Hepatocyte (in vitro differentiated cells): ENCODE data around the gene DMD. TPM values are rescaled to one million over a fixed set of nuclear protein-coding genes. Genes with fewer than 3 reads are reported as not detected.

Source experiments
- DNase-seq: peaks from one replicate; pipeline ENCODE4 v3.0.0-alpha.2; 2016; ENCODE audit warnings: low spot score
- H2AFZ ChIP-seq: fragments of 200-600 bp; sonication (generic); 2 replicates; pipeline ENCODE4 v1.6.0; 2016; ENCODE audit warnings: antibody characterized with exemption, mild to moderate bottlenecking
- H3K27ac ChIP-seq: fragments of 200-600 bp; sonication (generic); 2 replicates; pipeline ENCODE4 v1.5.1; 2016; ENCODE audit warnings: mild to moderate bottlenecking
- H3K27me3 ChIP-seq: fragments of 200-600 bp; sonication (generic); 2 replicates; pipeline ENCODE4 v1.6.1; 2016
- H3K36me3 ChIP-seq: fragments of 200-600 bp; sonication (generic); replicated peaks from 2 replicates; pipeline ENCODE4 v1.5.1; 2016; ENCODE audit warnings: low read depth; ENCODE audit not compliant: insufficient read depth
- H3K4me1 ChIP-seq: fragments of 200-600 bp; sonication (generic); 2 replicates; pipeline ENCODE4 v1.5.1; 2016; ENCODE audit warnings: mild to moderate bottlenecking, moderate library complexity; ENCODE audit not compliant: insufficient read depth
- H3K4me2 ChIP-seq: fragments of 200-600 bp; sonication (generic); 2 replicates; pipeline ENCODE4 v1.6.0; 2016
- H3K4me3 ChIP-seq: fragments of 200-600 bp; sonication (generic); 2 replicates; pipeline ENCODE4 v1.5.1; 2016; ENCODE audit warnings: mild to moderate bottlenecking
- H3K79me2 ChIP-seq: fragments of 200-600 bp; sonication (generic); 2 replicates; pipeline ENCODE4 v1.6.0; 2017; ENCODE audit warnings: mild to moderate bottlenecking
- H3K9me2 ChIP-seq: fragments of 200-600 bp; sonication (generic); replicated peaks from 2 replicates; pipeline ENCODE4 v1.6.0; 2017; ENCODE audit warnings: mild to moderate bottlenecking; ENCODE audit not compliant: insufficient read depth
- H3K9me3 ChIP-seq: fragments of 200-600 bp; sonication (generic); 2 replicates; pipeline ENCODE4 v1.5.1; 2016; ENCODE audit warnings: low read depth, mild to moderate bottlenecking
- H4K20me1 ChIP-seq: fragments of 200-600 bp; sonication (generic); 2 replicates; pipeline ENCODE4 v1.6.0; 2016; ENCODE audit warnings: mild to moderate bottlenecking; ENCODE audit not compliant: insufficient read depth, poor library complexity, severe bottlenecking
- EZH2 ChIP-seq: fragments of 200-600 bp; sonication (generic); IDR thresholded peaks from 2 replicates; pipeline ENCODE4 v1.6.1; 2016; ENCODE audit warnings: antibody characterized with exemption, mild to moderate bottlenecking, borderline replicate concordance
- EZH2phosphoT487 ChIP-seq: fragments of 200-600 bp; sonication (generic); IDR thresholded peaks from one replicate; pipeline ENCODE4 v1.6.1; 2018; ENCODE audit warnings: antibody characterized with exemption, mild to moderate bottlenecking, low read depth, moderate library complexity; ENCODE audit not compliant: unreplicated experiment, severe bottlenecking
- WGBS: methylation state at CpG from one replicate; pipeline ENCODE4 v1.1.6; 2016; ENCODE audit warnings: low lambda C conversion rate; ENCODE audit errors: missing lambda C conversion rate; 5-methylcytosine and 5-hydroxymethylcytosine counted together
- polyA plus RNA-seq: library from polyadenylated mRNA; unstranded; fragments of >200 nt; fragmentation: Nextera tagmentation; extraction: Ambion mirVana; gene quantifications from 2 replicates; pipeline ENCODE4 v1.2.1, GENCODE V29; 2016
- total RNA-seq: library from RNA; depleted of rRNA; stranded (reverse); fragments of >200 nt; gene quantifications from 2 replicates; pipeline ENCODE4 v1.2.3, GENCODE V29; 2014
- TF ChIP-seq, protein P1 (sequence below): fragments of 200-600 bp; sonication (generic); IDR thresholded peaks from 2 replicates; pipeline ENCODE4 v1.5.1; 2016; ENCODE audit warnings: antibody characterized with exemption, mild to moderate bottlenecking; ENCODE audit not compliant: poor library complexity

DMD gene
- total and polyA plus RNA-seq, 2 experiments from 2014 or later: 14.2 to 27.8 TPM

GRCh38 chrX:33106737-33107136 lies 104.6 kb downstream of the DMD start:
- H4K20me1 ChIP-seq: no peaks in the 10 kb centered on the region
- no peaks in the 10 kb centered on the region for H3K27me3 ChIP-seq
- H3K4me1 ChIP-seq: no peaks in the 10 kb centered on the region
- no peaks in the 10 kb centered on the region for H3K79me2 ChIP-seq
- no peaks in the 10 kb centered on the region for H3K9me2 ChIP-seq
- no peak overlapping the region for H3K27ac ChIP-seq
- DNase-seq: no peak
- H3K4me2 ChIP-seq: no peak overlapping the region
- TF ChIP-seq EZH2phosphoT487 (no peak), EZH2 (no peak)
- TF ChIP-seq, protein P1, sequence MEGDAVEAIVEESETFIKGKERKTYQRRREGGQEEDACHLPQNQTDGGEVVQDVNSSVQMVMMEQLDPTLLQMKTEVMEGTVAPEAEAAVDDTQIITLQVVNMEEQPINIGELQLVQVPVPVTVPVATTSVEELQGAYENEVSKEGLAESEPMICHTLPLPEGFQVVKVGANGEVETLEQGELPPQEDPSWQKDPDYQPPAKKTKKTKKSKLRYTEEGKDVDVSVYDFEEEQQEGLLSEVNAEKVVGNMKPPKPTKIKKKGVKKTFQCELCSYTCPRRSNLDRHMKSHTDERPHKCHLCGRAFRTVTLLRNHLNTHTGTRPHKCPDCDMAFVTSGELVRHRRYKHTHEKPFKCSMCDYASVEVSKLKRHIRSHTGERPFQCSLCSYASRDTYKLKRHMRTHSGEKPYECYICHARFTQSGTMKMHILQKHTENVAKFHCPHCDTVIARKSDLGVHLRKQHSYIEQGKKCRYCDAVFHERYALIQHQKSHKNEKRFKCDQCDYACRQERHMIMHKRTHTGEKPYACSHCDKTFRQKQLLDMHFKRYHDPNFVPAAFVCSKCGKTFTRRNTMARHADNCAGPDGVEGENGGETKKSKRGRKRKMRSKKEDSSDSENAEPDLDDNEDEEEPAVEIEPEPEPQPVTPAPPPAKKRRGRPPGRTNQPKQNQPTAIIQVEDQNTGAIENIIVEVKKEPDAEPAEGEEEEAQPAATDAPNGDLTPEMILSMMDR: no peak
- 88% methylated on average over 8 of the region's 8 CpGs for WGBS
- no peaks in the 10 kb centered on the region for H3K9me3 ChIP-seq
- no peak overlapping the region for H3K4me3 ChIP-seq
- H3K36me3 ChIP-seq: no peaks in the 10 kb centered on the region
- H2AFZ ChIP-seq: no peak overlapping the region

DNA sequence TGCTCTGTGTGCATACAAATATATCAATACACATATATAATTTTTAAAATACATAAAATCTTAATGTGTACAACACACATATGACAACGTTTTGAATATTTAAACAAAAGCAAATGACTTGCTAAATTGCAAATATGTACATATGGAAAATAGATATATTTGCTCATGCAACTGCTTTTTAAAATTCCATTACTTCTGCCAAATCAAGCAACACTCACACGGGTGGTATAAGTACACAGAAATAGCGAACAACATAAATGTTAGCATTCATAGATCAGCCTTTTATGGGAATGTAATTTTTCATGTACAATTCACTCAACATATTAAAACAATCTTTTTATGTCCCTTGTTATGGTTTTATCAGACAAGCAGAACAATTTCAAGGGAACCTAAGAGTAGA lies 116.3 kb downstream of the DMD start:
- no peak overlapping the region for H3K27ac ChIP-seq
- no peak overlapping the region for H3K4me3 ChIP-seq
- no peaks in the 10 kb centered on the region for H3K9me3 ChIP-seq
- no peaks in the 10 kb centered on the region for H3K36me3 ChIP-seq
- no peaks in the 10 kb centered on the region for H3K27me3 ChIP-seq
- WGBS: 81% methylated on average over 3 of the region's 3 CpGs
- no peaks in the 10 kb centered on the region for H3K9me2 ChIP-seq
- no peak overlapping the region for H3K4me2 ChIP-seq
- no peak for DNase-seq
- no peaks in the 10 kb centered on the region for H3K79me2 ChIP-seq
- TF ChIP-seq, protein P1: no peak
- no peak for TF ChIP-seq EZH2
- H3K4me1 ChIP-seq: no peaks in the 10 kb centered on the region
- no peak overlapping the region for H2AFZ ChIP-seq
- no peaks in the 10 kb centered on the region for H4K20me1 ChIP-seq

DNA sequence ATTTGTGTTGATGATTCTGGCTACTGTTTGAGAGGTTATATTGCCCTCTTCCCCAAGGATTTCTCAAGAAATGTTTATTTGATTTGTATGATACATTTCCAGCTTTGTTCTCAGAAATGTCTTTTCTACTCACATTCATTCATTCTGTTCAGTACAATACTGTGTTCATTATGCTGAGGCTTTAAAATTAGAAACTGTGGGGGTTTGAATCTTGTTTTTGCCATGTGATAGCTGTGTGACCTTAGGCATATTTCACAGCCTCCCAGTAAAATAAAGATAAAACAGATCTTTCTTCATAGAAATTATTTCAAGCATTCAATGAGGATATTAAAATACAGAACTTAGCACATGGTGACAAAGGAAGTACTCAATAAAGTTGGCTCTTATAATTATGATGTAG lies 123.9 kb downstream of the DMD start:
- Histone ChIP-seq H3K79me2 (no peaks in the 10 kb centered on the region), H3K4me2 (no peak overlapping the region), H3K9me2 (no peaks in the 10 kb centered on the region), H3K27me3 (no peaks in the 10 kb centered on the region), H3K36me3 (no peaks in the 10 kb centered on the region), H3K4me1 (no peaks in the 10 kb centered on the region), H4K20me1 (no peaks in the 10 kb centered on the region), H3K4me3 (no peak overlapping the region), H2AFZ (no peak overlapping the region), H3K27ac (no peak overlapping the region), H3K9me3 (no peaks in the 10 kb centered on the region)
- TF ChIP-seq, protein P1: no peak
- TF ChIP-seq EZH2phosphoT487: no peak
- no peak for TF ChIP-seq EZH2
- DNase-seq: no peak

- Histone ChIP-seq H3K4me3 (no peak overlapping the region), H3K79me2 (no peaks in the 10 kb centered on the region), H3K4me2 (no peak overlapping the region), H2AFZ (no peak overlapping the region), H3K27ac (no peak overlapping the region), H3K9me2 (no peaks in the 10 kb centered on the region), H3K36me3 (no peaks in the 10 kb centered on the region), H3K27me3 (no peaks in the 10 kb centered on the region), H3K4me1 (no peaks in the 10 kb centered on the region), H4K20me1 (no peaks in the 10 kb centered on the region), H3K9me3 (no peaks in the 10 kb centered on the region)
- DNase-seq: no peak
- WGBS: 82% methylated on average over 1 of the region's 1 CpG
- TF ChIP-seq EZH2phosphoT487 (no peak), EZH2 (no peak)
- TF ChIP-seq, protein P1: no peak
Observed at GRCh38 chrX:33086886-33087285, 124.5 kb downstream of the DMD start.
